ENCODE measurements around the gene ELMO1. TPM values are rescaled to one million over a fixed set of nuclear protein-coding genes. Genes with fewer than 3 reads are reported as not detected.

ELMO1 gene
- total RNA-seq, 1 experiment from 2014 or later = 0.45 TPM

- DNase-seq (ENCODE audit: low read depth, low spot score) = no peak
- in situ Hi-C loops (cut with HindIII; ENCODE audit: low pct_unique_long_range_greater_than_20kb, low sequenced_read_pairs) = no loop called here
Measured at GRCh38 chr7:36827726-36828703, 620.6 kb downstream of the ELMO1 start.

- DNase-seq (ENCODE audit: low read depth, low spot score) = no peak
- in situ Hi-C loops (cut with HindIII; ENCODE audit: low pct_unique_long_range_greater_than_20kb, low sequenced_read_pairs) = no loop called here
Measured at GRCh38 chr7:36825501-36825900, 623.2 kb downstream of the ELMO1 start.

- DNase-seq (ENCODE audit: low read depth, low spot score) = no peak
- in situ Hi-C loops (cut with HindIII; ENCODE audit: low pct_unique_long_range_greater_than_20kb, low sequenced_read_pairs) = no loop called here
Measured at GRCh38 chr7:36823353-36823752, 625.3 kb downstream of the ELMO1 start.

GRCh38 chr7:36821617-36822016, 627.0 kb downstream of the ELMO1 start:
- in situ Hi-C loops (cut with HindIII; ENCODE audit: low pct_unique_long_range_greater_than_20kb, low sequenced_read_pairs) = no loop called here
- DNase-seq (ENCODE audit: low read depth, low spot score) = no peak

- DNase-seq (ENCODE audit: low read depth, low spot score) = no peak
- in situ Hi-C loops (cut with HindIII; ENCODE audit: low pct_unique_long_range_greater_than_20kb, low sequenced_read_pairs) = no loop called here
Measured at GRCh38 chr7:36820527-36821170, 628.0 kb downstream of the ELMO1 start.

- DNase-seq (ENCODE audit: low read depth, low spot score) = no peak
- in situ Hi-C loops (cut with HindIII; ENCODE audit: low pct_unique_long_range_greater_than_20kb, low sequenced_read_pairs) = no loop called here
Measured at GRCh38 chr7:36819639-36820038, 629.0 kb downstream of the ELMO1 start.

- in situ Hi-C loops (cut with HindIII; ENCODE audit: low pct_unique_long_range_greater_than_20kb, low sequenced_read_pairs) = no loop called here
- DNase-seq (ENCODE audit: low read depth, low spot score) = no peak
Measured at GRCh38 chr7:36814311-36814710, 634.4 kb downstream of the ELMO1 start.

DNA sequence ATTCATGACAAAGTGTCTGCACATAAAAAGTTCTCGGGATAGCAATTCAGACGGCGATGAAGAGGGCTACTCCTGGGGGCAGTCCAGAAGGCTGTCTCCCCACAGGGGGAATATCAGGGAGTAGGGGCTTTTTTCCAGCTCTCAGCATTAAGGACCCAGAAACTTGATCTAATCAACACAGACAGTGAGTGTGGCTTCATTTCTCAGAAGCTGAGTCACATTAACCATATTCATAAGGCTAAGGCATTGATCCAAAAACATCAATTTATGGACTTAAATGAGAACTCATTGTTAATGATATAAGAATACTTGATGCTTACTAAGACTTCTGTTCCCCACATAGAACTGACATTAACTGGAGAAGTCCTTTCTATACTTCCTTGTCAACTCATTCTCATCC, 636.9 kb downstream of the ELMO1 start:
- in situ Hi-C loops (cut with HindIII; ENCODE audit: low pct_unique_long_range_greater_than_20kb, low sequenced_read_pairs) = no loop called here
- no peak for DNase-seq (ENCODE audit: low read depth, low spot score)

DNA sequence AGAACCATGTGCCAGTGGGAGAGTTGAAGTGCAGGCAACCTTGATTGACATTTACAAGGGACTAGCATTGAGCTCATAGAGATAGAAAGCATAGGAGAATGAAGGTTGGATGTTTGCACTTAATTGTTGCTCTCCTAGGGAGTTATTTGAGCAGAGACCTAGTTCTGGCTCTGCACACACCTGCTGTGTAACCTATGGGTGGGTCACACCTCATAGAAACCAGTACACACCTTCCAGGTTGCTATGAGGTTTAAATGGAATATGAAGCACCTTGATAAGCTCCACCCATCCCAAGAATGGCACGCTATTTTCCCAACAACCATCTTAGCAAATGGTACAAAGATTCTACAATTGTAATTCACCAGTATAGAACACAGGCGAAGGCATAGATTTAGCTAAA, 638.2 kb downstream of the ELMO1 start:
- in situ Hi-C loops (cut with HindIII; ENCODE audit: low pct_unique_long_range_greater_than_20kb, low sequenced_read_pairs) = no loop called here
- no peak for DNase-seq (ENCODE audit: low read depth, low spot score)

- DNase-seq (ENCODE audit: low read depth, low spot score) = no peak
- in situ Hi-C loops (cut with HindIII; ENCODE audit: low pct_unique_long_range_greater_than_20kb, low sequenced_read_pairs) = no loop called here
Measured at GRCh38 chr7:36810032-36810431, 638.6 kb downstream of the ELMO1 start.

GRCh38 chr7:36809510-36809909, 639.2 kb downstream of the ELMO1 start:
- in situ Hi-C loops (cut with HindIII; ENCODE audit: low pct_unique_long_range_greater_than_20kb, low sequenced_read_pairs) = no loop called here
- no peak for DNase-seq (ENCODE audit: low read depth, low spot score)

DNA sequence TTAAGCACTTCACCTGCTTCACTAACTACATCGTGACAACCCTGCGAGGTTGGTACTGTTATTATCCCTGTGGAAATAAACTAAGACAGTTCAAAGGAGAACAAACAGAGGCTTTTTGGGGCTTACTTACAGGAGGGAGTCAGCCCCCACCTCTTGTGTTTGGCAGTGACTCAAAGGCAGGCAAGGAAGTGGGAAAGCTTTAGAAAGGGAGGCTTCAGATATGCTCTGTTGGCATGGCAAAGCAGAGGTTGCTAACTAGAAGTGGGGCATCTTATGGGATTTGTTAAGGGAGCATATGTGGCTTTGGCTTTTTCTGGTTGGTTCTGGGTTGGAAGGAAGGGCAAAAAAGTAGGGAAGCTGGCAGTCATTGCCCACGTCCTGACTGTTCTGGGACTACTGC, 639.6 kb downstream of the ELMO1 start:
- no peak for DNase-seq (ENCODE audit: low read depth, low spot score)
- in situ Hi-C loops (cut with HindIII; ENCODE audit: low pct_unique_long_range_greater_than_20kb, low sequenced_read_pairs) = no loop called here

DNA sequence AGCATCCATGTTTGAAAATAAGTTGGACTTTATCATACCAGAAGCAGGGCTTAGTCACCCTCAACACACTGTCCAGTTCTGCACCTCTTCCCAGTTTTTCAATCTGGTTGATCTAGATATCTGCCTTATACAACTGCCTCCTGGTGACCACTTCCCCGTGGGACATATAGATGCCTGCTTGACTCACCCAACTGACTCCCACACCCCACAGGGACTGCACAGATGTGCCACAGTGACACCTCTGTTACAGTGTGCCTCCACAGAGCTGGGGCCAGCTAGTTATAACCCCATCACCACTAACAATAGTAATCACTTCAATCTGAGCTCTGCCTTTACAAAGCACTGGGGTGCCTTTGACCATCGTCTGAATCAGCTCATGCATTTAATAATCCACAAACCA, 641.8 kb downstream of the ELMO1 start:
- in situ Hi-C loops (cut with HindIII; ENCODE audit: low pct_unique_long_range_greater_than_20kb, low sequenced_read_pairs) = no loop called here

More for the DNA sequence above, 641.8 kb downstream of the ELMO1 start:
- no peak for DNase-seq (ENCODE audit: low read depth, low spot score)

Small RNAs within 50 kb of the gene (small RNA-seq; reads per million reads assigned to genes)
- gene MIR1200 (0 reads per million in 2 experiments), gene RF00019 (0 reads per million in 2 experiments), gene RF00432 (0 reads per million in 2 experiments), gene RNU6-565P (0 reads per million in 2 experiments)

Other genes with a start within 250 kb of the ELMO1 start
- gene GPR141, start 234.9 kb upstream of the ELMO1 start, total RNA-seq (2014; rRNA removed; shearing (Covaris generic)) = not detected in 2 replicates

All from SK-MEL-5 (cell line).